ENCODE results near the gene NEIL3. TPM values are rescaled to one million over a fixed set of nuclear protein-coding genes. Genes with fewer than 3 reads are reported as not detected.

The NEIL3 gene, protein sequence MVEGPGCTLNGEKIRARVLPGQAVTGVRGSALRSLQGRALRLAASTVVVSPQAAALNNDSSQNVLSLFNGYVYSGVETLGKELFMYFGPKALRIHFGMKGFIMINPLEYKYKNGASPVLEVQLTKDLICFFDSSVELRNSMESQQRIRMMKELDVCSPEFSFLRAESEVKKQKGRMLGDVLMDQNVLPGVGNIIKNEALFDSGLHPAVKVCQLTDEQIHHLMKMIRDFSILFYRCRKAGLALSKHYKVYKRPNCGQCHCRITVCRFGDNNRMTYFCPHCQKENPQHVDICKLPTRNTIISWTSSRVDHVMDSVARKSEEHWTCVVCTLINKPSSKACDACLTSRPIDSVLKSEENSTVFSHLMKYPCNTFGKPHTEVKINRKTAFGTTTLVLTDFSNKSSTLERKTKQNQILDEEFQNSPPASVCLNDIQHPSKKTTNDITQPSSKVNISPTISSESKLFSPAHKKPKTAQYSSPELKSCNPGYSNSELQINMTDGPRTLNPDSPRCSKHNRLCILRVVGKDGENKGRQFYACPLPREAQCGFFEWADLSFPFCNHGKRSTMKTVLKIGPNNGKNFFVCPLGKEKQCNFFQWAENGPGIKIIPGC
- total RNA-seq, result 10 to 100 TPM; 10.9 to 12.3 TPM

DNA sequence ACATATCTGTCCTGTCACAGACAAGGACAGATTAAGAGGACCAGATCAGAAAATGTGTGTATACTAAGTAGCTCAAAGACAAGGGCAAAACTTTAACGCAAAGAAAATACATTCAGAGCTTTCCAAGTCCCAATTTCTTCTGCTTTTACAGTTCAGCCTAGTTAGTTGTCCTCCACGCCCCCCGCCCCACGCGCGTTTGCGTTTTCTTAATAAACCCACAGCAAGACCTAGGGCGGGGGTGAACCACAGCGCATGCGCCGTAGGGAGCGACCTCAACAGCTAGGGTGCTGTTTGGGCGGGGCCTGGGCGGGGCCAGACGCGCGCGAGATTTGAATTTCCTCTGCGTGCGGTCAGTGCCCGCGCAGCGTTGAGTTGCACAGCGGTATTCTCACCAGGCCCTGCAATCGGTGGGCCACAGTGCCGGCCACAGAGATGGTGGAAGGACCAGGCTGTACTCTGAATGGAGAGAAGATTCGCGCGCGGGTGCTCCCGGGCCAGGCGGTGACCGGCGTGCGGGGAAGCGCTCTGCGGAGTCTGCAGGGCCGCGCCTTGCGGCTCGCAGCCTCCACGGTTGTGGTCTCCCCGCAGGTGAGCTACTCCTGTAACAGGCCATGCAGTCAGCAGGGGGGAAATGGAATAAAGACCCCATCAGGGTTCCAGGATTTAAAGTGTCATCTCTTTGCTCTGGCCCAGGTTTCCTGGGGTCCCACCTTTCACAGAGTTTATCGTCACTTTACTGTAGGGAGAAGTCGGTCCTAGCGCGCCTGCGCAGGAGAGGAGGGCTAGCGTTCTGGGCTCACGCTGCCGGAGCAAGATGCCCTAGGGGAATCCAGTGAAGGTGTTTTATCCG is at the start of gene NEIL3:
Gene NEIL3, plus strand, starts transcription at position 353 of the 850 bp plus-strand sequence. Its CDS starts 80 bp downstream, at position 433.
- ChIA-PET POLR2A (interaction anchor here (0.6 to 2.3 kb wide), 2 partner anchors 132 to 984 kb away, joined by 4 to 16 read pairs; partner anchors contain the start of gene AGA), CTCF (interaction anchor here (1.1 kb wide), 1 partner anchor 24 kb away, joined by 3 read pairs; no protein-coding TSS in a partner anchor)

DNA sequence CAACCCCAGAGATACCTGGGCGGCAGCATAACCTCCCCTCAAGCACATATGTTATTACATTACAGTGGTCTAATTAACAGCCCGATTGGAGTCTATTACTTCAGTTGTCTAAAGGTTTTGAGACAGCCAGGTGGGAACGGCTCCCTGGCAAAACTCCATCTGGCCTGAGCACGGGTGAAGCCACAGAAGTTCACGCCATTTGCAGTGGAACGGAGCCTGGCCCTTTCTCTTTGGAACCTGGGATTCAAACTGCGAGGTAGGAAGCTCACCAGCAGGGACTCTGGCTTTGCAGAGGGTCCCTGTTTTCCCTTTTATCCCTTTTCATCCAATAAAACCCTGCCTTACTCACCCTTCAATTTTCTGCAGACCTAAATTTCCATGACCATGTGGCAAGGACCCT is 45.9 kb upstream of the NEIL3 start:
- CTCF ChIA-PET, result no interaction called here
- POLR2A ChIA-PET, result no interaction called here

DNA sequence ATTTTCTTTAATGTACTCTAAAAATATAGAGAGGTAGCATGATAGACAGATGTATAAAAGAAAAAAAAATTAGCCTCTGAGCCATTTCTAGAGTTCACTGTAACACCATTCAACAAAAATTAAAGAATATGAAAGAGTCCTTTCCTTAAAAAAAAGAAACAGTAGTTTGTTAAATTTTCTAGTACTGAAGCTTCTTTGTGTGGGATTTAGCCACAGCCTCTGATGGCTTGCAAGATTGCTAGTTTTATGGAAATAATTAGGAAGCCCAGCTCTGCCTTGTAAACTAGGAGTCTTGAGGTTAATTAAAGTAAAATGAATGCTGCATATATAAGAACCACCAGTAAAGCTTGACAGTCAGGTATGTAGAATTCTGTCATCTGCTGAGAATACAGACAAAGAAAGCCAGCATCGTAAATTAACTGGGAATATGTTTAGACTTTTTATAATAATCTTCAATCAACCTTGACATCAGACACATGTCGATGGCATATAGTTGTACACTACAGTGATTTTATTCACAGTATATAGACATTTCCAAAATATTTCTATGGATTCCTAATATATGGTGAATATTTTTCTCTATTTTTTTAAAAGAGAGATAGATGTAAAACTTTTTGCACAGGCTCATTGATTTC is 44.8 kb upstream of the NEIL3 start:
- CTCF ChIA-PET, result no interaction called here

DNA sequence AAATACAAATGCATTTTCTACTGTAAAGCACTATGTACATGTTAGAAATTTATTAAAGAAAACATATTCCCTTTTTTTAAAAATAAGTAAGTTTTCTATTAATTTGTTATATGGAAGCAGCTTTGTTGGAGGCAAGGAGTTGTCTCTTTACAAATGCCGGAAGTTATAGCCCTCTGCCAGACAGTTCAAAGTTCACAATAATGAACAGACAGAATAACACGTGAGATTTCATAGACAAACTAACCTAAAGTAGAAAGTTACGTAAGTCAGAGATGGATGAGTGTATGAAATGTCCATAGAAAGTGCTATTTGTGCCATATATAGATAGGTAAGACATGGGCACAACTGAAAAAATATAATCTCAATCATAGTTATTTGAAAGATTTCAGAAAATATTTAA is 43.9 kb upstream of the NEIL3 start:
- CTCF ChIA-PET, result no interaction called here
- POLR2A ChIA-PET, result no interaction called here

More for the DNA sequence above, 44.8 kb upstream of the NEIL3 start:
- POLR2A ChIA-PET, result no interaction called here

DNA sequence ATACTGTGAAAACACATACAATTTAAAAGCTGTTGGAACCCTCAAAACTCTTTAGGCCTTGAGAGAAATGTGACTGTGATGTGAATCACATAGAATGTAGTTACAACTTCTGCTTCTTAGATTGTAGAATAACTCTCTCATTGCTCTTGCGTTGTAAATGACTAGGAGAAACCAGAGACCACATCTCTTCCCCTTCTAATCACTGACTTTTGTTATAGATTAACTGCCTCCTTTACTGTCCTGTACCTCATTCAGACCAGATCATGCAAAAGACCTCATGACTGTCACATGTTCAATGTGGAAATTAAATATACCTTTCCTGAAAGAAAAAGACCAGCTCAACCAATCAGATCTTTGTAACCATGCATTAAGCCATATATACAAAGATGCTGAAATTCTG is 43.2 kb upstream of the NEIL3 start:
- ChIA-PET POLR2A (no interaction called here), CTCF (no interaction called here)

DNA sequence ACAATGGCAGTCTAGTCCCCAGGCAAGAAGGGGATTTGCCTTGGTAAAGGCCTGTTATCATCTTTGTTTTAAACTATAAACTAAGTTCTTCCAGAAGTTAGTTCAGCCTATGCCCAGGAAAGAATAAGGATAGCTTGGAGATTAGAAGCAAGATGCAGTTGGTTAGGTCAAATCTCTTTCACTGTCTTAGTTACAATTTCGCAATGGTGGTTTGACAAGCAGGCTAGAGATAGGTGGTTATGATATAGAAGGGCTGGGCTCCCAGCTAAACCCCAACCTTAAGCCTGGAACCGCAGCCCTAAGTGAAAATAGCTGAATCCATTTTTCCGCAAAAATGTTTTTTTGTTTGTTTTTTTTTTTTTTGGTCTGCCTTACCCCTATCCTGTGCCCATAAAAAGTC is 41.8 kb upstream of the NEIL3 start:
- ChIA-PET CTCF (no interaction called here), POLR2A (no interaction called here)

DNA sequence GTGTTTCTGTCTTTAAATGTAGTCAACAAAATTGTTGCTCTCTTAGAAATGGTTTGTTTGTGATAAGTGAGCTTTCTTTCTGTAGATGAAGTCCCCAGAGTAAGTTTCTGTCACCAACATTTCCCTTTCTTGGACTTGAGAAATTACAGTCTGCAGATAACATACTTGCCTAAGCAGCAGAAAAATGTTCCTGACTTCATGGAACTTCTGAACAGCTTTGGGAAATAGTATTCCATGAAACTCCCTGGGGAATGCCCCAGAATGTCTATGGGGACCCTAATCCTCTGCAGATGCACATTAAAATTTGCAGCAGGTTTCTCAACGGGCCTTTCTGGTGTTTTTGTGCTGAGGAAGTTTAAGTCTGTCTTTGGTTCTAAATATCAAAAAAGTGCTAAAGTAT is 38.6 kb upstream of the NEIL3 start:
- CTCF ChIA-PET, result no interaction called here
- POLR2A ChIA-PET, result no interaction called here

DNA sequence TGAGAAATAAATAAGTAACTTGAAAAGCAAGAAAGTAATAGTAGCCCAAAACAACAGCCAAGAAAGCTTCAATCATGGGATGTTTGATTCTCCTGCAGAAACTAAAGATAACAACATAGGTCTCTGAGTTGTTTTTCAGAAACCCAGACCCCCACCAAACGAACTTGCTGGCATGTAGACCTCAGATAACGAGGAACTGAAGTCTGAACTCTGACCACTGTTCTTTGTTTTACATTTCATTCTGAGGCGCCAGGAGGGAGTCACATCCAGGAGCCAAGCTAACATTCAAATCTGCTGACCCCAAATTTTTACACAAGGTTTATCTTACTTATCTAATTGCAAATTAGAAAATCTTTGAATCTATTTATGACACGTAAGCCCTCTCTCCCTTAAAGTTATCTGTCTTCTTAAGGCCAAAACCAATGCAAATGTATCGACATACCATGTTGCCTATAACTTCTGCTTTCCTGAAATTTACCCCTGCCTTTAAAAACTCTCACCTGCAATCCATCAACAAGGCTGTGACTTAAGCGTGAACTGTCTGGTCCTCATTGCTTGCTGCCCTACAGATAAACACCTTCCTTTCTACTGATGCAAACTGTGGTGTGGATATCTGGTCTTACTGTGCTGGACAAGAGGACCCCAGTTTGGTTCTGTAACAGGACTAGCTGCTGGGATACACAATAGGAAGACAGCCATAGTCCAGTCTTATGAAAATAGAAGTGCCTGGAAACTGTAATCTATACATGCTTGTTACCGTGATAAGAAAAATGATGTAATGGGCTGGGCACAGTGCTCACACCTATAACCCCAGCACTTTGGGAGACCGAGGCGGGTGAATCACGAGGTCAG is 37.5 kb upstream of the NEIL3 start:
- POLR2A ChIA-PET, result no interaction called here
- CTCF ChIA-PET, result no interaction called here

DNA sequence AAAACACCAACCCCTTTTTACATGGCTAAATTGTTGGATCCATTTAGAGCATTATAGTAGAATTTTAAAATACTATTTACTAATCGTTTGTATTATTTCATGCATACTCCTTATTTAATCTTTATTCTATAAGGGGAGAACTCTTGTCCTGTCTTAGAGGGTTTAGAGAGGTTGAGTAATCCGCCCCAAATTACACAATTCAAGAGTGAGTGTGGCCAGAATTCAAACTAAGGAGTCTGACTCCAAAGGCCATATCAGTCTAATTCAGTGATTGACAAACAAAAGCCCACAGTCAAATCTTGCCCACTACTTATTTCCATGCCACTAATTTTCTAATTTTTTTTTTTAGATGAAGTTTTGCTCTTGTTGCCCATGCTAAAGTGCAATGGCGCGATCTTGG is 33.7 kb upstream of the NEIL3 start:
- POLR2A ChIA-PET, result no interaction called here
- CTCF ChIA-PET, result no interaction called here

DNA sequence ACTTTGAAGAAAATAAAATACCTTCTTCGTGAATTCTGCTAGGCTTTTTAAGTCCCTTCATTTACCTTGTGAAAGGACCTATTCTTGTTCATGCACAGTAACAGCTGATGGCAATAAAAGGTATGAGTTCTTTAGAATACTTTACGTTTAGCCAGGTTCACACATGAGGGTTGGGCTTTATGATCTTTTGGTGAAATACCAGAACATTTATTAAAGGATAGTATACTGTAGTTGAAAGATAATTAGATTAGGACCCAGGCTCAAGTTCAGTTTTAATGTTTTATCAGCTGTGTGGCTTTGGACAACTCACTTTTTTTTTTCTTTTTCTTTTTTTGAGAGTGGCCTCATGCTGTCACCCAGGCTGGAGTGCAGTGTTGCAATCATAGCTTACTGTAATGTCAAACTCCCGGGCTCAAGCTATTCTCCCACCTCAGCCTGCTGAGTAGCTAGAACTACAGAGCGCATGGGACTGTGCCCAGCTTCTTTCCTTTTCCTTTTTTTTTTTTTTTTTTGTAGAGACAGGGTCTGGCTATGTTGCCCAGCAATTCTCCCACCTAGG is 28.2 kb upstream of the NEIL3 start:
- CTCF ChIA-PET, result no interaction called here
- POLR2A ChIA-PET, result no interaction called here

DNA sequence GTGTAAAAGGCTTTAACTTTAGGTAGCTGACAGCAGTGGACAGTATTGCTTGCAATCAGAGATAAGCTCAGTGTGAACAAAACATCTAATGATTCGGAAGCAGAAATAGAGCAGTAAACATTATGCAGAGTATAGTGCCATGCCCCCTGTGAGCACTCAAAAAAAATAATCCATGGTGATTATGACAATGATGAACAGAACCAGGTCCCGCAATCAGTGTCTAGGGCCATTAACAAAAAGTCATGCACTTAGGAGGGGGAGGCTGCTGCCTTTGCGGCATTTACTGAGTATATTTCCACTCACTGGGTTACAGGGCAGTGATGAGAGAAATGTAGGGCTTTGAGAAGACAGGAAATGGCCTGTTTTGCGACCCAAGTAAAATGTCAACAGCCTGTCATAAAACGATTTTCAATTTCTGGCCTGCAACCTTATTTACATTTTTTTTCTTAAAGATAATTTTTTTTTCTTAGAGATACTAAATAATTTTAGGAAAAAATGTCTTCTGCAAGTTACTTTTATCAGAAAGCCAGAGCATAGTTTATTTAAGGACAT is 27.3 kb upstream of the NEIL3 start:
- CTCF ChIA-PET, result no interaction called here
- POLR2A ChIA-PET, result no interaction called here

DNA sequence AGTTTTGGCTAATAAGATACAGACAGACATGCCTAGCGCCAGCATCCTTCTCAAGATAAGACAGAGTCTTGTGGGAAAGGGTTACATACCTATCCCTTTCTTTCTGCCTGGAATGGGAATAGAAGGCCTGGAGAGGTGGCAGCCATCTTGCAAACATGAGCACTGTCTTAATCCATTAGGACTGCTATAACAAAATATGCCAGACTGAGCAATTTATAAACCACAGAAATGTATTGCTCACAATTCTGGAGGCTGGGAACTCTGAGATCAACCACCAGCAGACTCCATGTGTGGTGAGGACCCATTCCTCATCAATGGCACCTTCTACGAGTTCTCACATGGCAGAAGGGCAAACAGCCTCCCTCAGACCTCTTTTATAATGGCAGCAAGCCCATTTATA is 26.5 kb upstream of the NEIL3 start:
- CTCF ChIA-PET, result no interaction called here
- POLR2A ChIA-PET, result no interaction called here

DNA sequence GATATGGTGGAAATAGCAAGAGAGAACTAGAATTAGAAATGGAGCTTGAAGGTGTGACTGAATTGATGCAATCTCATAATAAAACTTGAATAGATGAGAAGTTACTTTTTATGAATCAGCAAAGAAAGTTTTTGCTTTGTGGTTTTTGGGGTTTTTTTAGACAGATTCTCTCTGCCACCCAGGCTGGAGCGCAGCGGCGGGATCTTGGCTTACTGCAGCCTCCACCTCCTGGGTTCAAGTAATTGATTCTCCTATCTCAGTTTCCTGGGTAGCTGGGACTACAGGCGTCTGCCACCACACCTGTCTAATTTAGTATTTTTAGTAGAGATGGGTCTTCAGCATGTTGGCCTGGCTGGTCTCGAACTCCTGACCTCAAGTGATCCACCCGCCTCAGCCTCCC is 23.7 kb upstream of the NEIL3 start:
- CTCF ChIA-PET, result no interaction called here
- POLR2A ChIA-PET, result no interaction called here

DNA sequence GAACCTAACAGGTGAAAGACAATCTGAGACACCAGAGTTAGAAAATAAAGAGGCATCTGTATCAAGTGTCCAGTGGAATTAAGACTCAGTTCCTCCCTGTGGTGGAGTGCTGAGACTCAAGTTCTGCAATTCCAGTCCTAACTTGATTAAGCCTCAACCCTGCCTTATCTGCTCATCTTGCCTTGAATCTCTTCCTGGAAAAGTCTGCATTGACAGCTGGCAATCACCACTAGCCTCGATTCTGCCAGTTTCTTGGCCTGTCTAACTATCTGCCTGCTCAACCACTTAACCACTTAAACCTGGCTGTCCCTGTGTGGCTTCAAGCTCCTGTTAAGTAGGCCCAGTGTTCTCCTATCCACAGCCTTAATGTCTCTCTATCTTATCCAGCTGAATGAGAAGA is 22.4 kb upstream of the NEIL3 start:
- POLR2A ChIA-PET, result no interaction called here
- CTCF ChIA-PET, result no interaction called here

DNA sequence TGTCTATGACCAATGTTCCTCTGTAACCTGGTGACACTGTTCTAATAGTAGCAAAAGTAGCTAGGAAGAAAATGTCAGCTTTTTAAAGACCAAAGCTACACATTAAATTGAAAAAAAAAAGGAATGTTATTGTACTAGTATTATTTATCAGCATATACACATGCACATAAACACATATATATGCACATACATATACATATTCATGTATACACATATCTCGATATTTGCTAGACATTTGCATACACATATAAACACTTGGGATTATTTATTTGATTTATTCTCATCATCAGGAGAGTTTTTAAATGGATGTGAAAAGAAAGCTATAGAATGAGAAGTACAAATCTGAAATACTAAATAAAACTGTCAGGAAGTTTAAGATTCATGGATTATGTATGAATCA is 21.3 kb upstream of the NEIL3 start:
- POLR2A ChIA-PET, result interaction anchor here (0.6 kb wide), 1 partner anchor 104 kb away, joined by 4 read pairs; no protein-coding TSS in a partner anchor
- CTCF ChIA-PET, result no interaction called here

DNA sequence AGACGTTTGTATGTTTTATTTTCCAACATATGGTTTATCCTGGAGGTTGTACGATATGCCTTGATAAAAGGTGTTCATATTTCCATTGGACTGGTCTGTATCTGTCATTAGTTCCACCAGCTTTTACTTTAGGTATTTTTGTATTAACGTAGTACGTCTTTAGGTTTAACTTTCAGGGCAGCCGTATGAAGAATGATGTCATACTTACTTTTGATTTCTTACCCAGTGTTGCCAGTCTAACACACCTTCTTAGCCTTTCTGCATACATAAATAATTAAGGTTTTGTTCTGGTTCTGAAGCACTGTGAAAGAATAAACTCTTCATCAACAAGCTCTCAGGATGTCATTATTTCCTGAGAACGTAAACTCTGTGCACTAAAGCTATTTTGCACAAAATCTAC is 18.9 kb upstream of the NEIL3 start:
- CTCF ChIA-PET, result no interaction called here
- POLR2A ChIA-PET, result no interaction called here

DNA sequence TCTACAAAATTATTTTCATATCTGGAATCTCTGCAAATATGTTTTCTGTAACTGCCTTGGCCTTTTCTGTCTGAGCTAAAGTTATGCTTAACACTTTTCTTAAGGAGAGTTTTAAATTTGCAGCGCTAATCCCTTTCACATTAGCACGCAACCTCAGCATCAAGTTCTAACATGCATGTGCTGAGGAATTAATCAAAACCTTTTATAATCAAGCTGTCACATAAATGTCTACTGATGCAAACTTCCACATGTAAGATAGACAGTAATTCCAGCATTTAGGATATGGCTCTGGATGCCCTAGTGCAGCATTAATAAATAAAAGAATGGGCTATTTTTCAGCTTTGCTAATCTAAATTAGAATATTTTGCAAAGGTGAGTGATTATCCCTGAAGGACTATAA is 17.5 kb upstream of the NEIL3 start:
- CTCF ChIA-PET, result no interaction called here
- POLR2A ChIA-PET, result no interaction called here

DNA sequence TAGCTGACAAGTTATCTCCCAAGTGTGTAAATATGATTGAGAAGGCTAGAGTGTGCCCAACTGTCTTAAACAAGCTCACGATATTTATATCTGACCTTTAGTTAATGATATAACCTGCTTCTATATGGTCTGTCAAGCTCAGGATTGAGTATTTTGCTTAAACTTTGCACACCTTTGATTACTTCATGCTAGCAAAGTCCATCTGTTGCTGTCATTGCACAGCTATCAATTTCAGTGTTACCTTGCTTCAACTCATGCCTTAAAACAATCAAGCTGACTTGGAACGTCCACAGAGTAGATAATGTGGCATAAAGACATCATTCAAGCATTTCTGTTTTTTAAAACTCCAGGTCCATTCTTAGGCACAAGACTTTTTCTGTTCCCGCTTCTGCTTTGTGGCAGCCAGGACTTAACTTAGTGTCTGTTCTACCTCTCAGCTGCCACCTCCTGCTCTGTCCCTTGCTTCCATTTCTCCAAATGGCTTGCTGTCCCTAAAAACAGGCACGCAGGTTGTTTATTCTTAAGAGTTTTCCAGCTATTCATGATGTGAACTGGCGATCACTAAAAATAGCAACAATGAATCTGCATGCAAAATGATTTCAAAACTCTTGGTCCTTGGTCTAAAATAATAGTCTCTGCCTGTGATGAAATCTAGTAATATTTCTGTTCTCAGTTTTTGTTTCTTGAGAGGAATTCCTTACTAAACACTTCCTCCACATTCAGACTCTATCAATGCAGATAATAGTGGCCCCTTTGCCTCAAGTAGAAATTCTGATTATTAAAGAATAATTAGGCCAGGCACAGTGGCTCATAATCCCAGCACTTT is 16.3 kb upstream of the NEIL3 start:
- CTCF ChIA-PET, result no interaction called here
- POLR2A ChIA-PET, result no interaction called here

Data from activated CD8-positive, alpha-beta memory T cell treated with anti-CD3 and anti-CD28 coated beads for 36 hours (primary cell).